ENCODE results near the gene SDR42E2. TPM values are rescaled to one million over a fixed set of nuclear protein-coding genes. Genes with fewer than 3 reads are reported as not detected.

The SDR42E2 gene
- total RNA-seq, 1 experiment from 2014 or later, result not detected

DNA sequence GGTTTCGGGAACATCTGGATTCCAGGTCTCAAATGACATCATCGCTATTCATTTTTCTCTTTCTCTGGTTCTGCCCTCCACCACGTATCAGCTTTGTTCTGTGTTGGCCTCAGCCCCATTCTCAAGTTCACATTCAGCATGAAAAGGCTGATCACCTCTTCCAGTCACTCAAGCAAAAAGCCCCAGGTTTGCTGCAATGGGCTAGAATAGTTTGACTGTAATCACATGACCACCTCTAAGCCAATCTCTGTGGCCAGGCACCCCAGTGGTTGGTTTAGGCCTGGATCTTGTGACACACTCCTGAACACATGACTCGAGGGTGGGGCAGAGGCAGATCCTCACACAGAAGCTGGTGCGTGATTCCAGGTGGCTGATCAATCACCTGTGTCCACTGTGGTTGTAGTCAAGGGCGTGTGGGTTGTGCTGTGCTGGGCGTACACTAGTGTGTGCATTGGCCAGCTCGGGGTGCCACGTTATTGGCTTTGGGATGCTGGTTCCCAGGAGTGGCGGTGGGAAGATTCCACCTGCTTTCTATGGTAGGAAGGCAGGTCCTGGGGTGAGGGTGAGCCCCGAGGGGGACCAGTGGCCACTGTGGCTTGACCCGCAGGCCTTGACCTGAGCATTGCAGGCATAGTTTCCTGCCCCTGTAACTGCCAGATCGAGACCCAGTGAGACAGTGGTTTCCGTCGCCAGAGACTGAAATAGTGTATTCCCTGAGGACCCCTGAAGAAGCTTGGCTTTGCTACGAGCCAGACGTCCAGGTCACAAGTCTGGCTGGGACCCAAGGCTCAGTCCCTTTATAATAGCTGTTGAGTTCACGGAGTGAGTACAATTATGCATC lies 55.8 kb downstream of the SDR42E2 start:
- Histone ChIP-seq H3K79me2 (ENCODE audit: low read length) (peaks cover 30% of the 10 kb centered on the region), H3K9ac (ENCODE audit: low read length) (no peak overlapping the region), H3K4me1 (ENCODE audit: insufficient read depth, low read length) (peaks cover 8% of the 10 kb centered on the region; the same call in 1 of the 2 replicates), H4K20me1 (ENCODE audit: low read length) (0 out of 2 replicates have a peak, but pooled peaks cover 3% of the 10 kb centered on the region), H2AFZ (ENCODE audit: low read length) (no peak overlapping the region), H3K36me3 (ENCODE audit: low read depth, low read length) (peaks cover 5% of the 10 kb centered on the region), H3K4me3 (ENCODE audit: low read length) (no peak overlapping the region), H3K9me3 (ENCODE audit: low read length) (no peaks in the 10 kb centered on the region), H3K27ac (ENCODE audit: low read length) (no peak overlapping the region), H3K9me2 (replicated peaks; ENCODE audit: low read length) (no peaks in the 10 kb centered on the region), H3K27me3 (ENCODE audit: low read length) (no peaks in the 10 kb centered on the region), H3K4me2 (ENCODE audit: low read length) (no peak overlapping the region), H3F3A (ENCODE audit: low read length, unreplicated experiment) (no peaks in the 10 kb centered on the region)
- POLR2A ChIA-PET (ENCODE audit: unreplicated experiment), result no interaction called here
- DNase-seq (no peak), ATAC-seq (no peak)
- TF ChIP-seq EZH2phosphoT487 (IDR thresholded peaks at IDR 0.05; ENCODE audit: borderline replicate concordance, low read length) (no peak), EZH2 (IDR thresholded peaks at IDR 0.05; ENCODE audit: low read length, unreplicated experiment) (no peak)
- TF ChIP-seq, protein P1, sequence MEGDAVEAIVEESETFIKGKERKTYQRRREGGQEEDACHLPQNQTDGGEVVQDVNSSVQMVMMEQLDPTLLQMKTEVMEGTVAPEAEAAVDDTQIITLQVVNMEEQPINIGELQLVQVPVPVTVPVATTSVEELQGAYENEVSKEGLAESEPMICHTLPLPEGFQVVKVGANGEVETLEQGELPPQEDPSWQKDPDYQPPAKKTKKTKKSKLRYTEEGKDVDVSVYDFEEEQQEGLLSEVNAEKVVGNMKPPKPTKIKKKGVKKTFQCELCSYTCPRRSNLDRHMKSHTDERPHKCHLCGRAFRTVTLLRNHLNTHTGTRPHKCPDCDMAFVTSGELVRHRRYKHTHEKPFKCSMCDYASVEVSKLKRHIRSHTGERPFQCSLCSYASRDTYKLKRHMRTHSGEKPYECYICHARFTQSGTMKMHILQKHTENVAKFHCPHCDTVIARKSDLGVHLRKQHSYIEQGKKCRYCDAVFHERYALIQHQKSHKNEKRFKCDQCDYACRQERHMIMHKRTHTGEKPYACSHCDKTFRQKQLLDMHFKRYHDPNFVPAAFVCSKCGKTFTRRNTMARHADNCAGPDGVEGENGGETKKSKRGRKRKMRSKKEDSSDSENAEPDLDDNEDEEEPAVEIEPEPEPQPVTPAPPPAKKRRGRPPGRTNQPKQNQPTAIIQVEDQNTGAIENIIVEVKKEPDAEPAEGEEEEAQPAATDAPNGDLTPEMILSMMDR (conservative IDR thresholded peaks at IDR 0.05; ENCODE audit: low read depth, low read length), result no peak
- BruUV-seq (replicated peaks), result no TSS peak
- CTCF ChIA-PET, result no interaction called here
- intact Hi-C loops (cut with micrococcal nuclease), result no loop called here

DNA sequence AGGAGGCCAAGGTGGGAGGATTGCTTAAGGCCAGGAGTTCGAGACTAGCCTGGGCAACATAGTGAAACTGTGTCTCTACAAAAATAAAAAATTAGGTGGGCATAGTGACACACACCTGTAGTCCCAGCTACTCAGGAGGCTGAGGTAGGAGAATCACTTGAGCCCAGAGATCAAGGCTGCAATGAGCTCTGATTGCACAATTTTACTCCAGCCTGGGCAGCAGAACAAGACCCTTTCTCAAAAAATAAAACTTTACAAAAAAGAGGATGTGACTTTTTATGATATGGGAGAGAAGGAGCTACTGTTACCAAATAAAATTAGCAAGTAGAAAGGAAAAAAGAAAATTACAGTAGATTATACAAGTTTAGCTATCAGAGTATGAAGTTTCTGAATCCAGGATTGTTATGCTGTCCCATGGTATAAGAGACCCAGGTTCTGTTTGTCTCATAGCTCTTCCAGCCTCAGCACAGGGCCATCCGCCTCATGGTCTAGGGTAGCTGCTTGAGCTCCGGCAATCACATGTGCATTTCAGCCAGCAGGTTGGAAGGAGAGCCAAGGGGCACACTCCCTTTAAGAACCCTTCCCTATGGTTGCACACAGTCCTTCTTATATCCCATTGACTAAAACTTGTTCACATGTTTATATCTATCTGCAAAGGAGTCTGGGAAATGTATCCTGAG lies 57.2 kb downstream of the SDR42E2 start:
- ChIA-PET CTCF (no interaction called here), POLR2A (ENCODE audit: unreplicated experiment) (no interaction called here)
- Histone ChIP-seq H3K27me3 (ENCODE audit: low read length) (no peaks in the 10 kb centered on the region), H2AFZ (ENCODE audit: low read length) (no peak overlapping the region), H3K4me3 (ENCODE audit: low read length) (no peak overlapping the region), H3K4me2 (ENCODE audit: low read length) (no peak overlapping the region), H3K36me3 (ENCODE audit: low read depth, low read length) (peaks cover 5% of the 10 kb centered on the region), H4K20me1 (ENCODE audit: low read length) (0 out of 2 replicates have a peak, but pooled peaks cover 3% of the 10 kb centered on the region), H3K9ac (ENCODE audit: low read length) (no peak overlapping the region), H3K9me2 (replicated peaks; ENCODE audit: low read length) (no peaks in the 10 kb centered on the region), H3K9me3 (ENCODE audit: low read length) (no peaks in the 10 kb centered on the region), H3K79me2 (ENCODE audit: low read length) (peaks cover 18% of the 10 kb centered on the region), H3K4me1 (ENCODE audit: insufficient read depth, low read length) (peaks cover 8% of the 10 kb centered on the region; the same call in 1 of the 2 replicates), H3K27ac (ENCODE audit: low read length) (no peak overlapping the region), H3F3A (ENCODE audit: low read length, unreplicated experiment) (no peaks in the 10 kb centered on the region)
- TF ChIP-seq, protein P1 (conservative IDR thresholded peaks at IDR 0.05; ENCODE audit: low read depth, low read length), result no peak
- TF ChIP-seq EZH2phosphoT487 (IDR thresholded peaks at IDR 0.05; ENCODE audit: borderline replicate concordance, low read length) (no peak), EZH2 (IDR thresholded peaks at IDR 0.05; ENCODE audit: low read length, unreplicated experiment) (no peak)
- DNase-seq (no peak), ATAC-seq (no peak)
- BruUV-seq (replicated peaks), result no TSS peak
- intact Hi-C loops (cut with micrococcal nuclease), result no loop called here
